ENCODE measurements around the gene SLC7A6.

GRCh38 chr16:68296693-68297092 lies 32.4 kb downstream of the SLC7A6 start:
- TF ChIP-seq POLR2A (IDR thresholded peaks at IDR 0.05) (no peak), CTCF (IDR thresholded peaks at IDR 0.05) (no peak)

Data from uterus (tissue), 2 donors.